HG03039 (cell line): ENCODE measurements around the gene CHD8.

Experiments used
- ATAC-seq: cut with Tn5 transposase; IDR thresholded peaks from one replicate; pipeline ENCODE4 v1.9.1; 2021; ENCODE audit warnings: mild to moderate bottlenecking, moderate library complexity; ENCODE audit not compliant: unreplicated experiment

The CHD8 gene

DNA sequence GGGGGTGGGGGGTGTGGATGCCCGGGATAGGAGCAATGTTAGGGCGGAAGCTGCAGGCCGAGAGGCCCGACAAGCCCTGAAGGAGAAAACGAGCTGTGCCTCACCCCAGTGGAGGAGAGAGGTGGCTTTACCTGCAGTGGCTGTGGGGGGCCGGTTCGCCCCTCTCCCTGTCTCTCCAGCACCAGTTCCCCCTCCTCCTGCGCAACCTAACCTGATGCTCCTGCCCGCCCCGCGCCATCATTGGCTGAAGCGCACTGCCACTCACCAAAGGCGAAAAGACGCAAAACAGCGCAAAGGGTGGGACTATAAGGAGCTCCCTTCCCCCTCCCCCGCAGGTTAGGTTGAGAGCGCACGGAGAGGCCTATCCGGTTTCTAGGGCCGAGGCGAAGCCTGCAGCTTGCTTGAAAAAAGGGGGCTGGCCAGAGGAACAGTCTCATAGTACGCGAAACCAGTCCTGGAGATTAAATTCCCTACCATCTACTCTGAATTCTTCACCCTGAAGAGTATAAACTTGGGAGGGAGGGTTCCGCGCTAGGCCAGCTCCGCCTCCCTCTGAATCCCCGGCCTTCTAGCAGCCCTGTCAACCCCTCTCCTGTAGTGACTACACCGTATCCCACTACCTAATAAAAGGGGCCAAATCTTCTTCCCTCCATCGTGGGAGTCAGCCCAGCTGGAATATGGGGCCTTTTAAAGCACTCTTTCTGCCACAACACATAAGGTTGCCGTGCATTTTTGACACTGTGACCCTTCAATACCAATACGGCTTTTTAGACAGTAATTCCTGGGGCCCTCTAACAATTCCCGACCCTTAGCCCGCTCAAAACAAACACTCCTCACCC, 18.6 kb downstream of the CHD8 start:
- peak; percentile 97 for ATAC-seq

GRCh38 chr14:21436567-21437062, 19.3 kb downstream of the CHD8 start:
- ATAC-seq = no peak

DNA sequence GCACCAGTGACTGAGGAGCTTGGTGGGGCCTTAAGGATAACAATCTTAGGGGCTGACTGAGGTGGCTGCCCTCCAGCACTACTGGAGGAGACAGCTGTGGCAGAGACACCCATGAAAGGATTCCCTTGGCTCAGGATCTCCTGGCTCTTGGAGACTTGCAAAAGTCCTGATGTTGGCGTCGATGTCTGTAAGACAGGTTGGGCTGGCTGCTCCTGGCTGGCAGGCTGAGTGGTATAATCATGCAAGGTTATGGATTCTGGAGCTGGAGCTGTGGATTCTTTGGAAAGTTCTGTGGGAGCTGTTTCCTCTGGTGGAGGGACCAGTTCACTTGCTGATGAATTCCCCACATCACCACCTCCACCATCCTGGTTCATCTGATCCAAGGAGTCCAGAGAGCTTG, 24.8 kb downstream of the CHD8 start:
- no peak for ATAC-seq

DNA sequence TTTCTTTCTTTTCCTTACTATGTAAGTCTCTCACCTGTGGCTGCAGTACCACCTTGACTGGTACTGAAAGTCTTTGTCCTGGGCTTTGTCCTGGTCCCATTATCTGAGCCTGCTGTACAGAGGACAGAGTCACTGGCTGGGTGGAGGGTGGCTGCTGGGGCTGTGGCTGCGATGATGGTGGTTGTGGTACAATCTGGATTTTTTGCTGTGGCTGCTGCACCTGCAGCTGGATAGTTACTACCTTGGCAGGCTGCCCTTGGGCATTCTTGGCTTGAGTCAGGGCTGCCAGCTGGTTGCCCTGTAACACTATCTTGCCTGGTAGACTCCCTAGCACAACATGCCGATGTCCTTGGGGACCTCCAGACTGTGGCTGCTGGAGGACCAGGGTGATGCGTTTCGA, 27.0 kb downstream of the CHD8 start:
- no peak for ATAC-seq

GRCh38 chr14:21426692-21427091, 29.2 kb downstream of the CHD8 start:
- no peak for ATAC-seq

- no peak for ATAC-seq
These were observed 36.4 kb downstream of the CHD8 start for GRCh38 chr14:21419528-21419927.

DNA sequence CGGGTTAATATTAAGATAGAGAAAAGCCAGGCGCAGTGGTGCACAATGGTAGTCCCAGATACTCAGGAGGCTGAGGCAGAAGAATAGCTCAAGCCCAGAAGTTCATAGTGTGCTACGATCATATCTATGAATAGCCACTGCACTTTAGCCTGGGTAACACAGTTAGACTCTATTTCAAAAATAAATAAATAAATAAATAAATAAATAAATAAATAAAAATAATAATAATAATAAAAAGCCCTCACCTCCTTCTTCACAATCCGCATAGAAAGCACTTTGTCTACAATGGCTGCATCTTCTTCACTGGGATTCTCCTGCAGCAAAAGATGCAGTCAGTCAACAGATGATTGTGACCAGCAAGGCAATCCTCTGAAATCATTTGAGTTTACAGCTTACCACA, 40.6 kb downstream of the CHD8 start:
- no peak for ATAC-seq

DNA sequence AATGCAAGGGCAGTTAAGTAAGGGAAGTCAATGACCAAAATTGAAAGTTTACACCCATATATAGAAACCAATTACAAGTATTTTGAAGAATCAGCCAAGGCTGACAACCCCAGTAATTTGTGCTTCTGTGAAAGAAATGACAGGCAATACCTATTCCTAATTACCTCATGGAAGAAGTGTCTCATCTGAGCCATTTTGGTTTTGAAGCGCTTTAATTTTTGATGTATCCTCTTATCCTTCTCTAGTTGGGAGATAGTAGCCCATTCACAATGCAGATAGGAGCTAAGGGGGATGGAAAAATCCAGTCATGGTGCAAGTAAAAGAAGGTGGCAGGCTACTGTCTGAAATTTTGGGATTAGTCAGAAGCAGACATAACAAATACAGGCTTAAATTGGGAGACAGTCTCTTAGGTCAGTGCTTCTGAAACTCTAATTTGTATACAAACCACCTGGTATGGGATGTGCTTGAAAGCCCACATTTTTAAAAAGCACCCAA, 41.7 kb downstream of the CHD8 start:
- ATAC-seq = no peak

DNA sequence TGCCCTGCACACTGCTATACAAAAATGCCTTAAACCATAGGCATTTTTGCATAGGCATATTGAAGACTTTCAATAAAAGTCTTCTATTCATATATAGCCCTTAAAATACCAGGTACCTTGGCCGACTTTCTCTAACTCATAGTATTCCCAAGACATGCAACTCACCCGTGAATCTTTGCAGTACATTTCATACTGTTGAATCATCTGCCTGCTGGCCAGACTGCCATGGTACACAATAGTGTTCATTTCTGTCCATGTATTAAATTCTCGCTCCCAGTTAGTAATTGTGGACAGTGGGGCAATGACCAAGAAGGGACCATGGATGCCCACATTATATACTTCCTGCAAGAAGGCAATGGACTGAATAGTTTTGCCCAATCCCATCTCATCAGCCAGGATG, 47.8 kb downstream of the CHD8 start:
- no peak for ATAC-seq

- ATAC-seq = no peak
These were observed 49.7 kb downstream of the CHD8 start for GRCh38 chr14:21406213-21406612.

DNA sequence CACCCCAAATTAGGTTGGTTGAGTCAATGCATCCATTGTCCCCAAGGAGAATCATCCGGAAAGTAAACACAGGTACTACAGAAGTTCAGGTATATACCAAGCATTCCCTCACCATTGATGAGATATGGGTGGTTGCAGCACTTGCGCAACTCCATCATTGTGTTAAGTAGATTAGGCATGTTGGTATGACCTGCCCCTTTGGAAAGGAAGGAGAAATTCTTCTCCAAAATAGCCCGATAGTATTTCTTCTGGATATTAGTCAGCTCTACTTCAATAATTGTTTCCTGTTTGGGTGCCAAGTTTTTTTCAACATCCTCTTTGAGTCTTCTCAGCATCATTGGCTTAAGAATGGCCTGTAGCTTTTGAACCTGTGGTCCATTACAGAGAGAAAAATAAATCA, 50.8 kb downstream of the CHD8 start:
- no peak for ATAC-seq

- ATAC-seq = no peak
These were observed 56.5 kb downstream of the CHD8 start for GRCh38 chr14:21399311-21399870.

DNA sequence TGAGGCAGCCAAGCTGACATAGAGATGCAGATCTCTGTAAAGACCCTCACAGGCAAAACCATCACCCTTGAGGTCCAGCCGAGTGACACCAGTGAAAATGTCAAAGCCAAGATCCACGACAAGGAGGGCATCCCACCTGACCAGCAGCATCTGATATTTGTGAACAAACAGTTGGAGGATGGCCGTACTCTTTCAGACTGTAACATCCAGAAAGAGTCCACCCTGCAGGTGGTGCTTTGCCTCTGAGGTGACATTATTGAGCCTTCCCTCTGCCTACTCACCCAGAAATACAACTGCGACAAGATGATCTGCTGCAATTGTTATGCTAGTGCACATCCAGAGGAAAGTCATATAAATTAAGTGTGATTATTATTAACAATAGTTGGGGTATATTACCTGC, 57.0 kb downstream of the CHD8 start:
- no peak for ATAC-seq

DNA sequence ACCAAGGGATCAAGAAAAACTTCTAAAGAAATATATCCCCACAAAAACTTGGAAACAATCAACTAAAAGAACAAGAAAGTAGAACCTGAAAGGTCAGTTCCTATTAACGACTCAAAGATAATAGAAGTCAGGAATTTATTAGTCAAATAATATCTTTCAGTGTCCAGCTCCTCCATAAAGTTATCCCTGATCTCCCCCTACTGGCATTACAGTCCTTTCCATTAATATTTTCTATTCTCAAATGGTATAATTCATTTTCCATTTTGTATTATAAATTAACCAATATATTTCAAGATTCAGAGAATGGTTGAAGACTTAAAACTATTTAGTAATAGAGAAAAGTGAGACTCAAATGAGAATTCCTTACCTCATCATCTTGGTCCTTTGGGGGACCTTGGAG, 60.5 kb downstream of the CHD8 start:
- no peak for ATAC-seq

DNA sequence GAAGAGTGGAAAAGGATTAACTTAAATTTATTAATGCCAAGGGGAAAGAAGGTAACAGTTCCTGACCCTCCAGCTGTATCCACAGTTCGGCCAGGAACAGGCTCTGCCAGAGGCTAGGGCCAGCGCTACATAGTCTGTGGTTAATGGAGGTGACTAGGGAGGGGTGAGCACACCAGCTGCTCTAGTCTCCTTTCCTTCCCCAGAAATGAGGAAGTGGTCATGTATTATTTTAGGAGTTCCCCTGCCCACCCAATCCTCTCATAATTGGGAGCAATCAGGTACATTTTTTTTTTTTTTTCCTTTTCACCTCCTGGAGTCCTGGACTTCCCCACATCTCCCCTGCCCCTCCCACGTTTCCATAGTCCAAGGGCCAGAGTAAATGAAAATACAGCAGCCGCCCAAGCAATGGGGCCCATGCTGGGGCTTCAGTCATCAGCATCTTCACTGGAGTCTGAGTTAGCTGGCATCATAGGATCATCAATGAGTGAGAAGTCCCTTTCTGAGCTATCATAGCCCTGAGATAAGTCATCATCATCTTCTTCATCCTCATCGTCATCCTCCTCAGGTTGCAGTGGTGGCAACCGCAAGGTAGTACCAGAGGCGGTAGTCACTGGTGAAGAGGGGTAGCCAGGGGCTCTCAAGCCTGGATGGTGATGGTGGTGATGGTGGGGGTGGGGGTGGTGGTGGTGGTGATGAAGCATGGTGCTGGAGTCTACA, 70.6 kb downstream of the CHD8 start:
- ATAC-seq = no peak

DNA sequence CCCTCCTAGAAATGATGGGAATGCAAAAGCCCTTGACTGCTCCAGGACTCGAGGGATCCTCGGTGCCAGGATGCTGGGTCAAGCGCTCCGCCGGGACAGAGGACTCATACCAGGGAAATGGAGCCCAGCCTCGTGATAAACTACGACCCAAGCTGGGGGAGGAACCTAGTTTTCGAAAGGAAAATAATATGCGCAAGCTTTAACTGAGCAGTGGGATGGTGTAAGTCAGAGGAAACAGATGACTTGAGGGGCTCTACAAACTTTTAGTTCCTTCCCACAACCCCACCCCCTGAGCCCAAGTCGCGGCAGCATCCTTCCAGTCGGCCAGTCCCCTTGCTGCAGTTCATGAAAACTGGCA, 71.5 kb downstream of the CHD8 start:
- peak; percentile 20 for ATAC-seq

GRCh38 chr14:21383848-21384493, 72.0 kb downstream of the CHD8 start, which contains the start of gene SUPT16H:
Gene SUPT16H (minus strand): TSS chr14:21384019. CDS start chr14:21383927, 92 bp downstream.
- ATAC-seq = peak; percentile 90

GRCh38 chr14:21382886-21383847, 72.8 kb downstream of the CHD8 start:
- ATAC-seq = no peak

GRCh38 chr14:21382095-21382494, 73.8 kb downstream of the CHD8 start:
- ATAC-seq = no peak

DNA sequence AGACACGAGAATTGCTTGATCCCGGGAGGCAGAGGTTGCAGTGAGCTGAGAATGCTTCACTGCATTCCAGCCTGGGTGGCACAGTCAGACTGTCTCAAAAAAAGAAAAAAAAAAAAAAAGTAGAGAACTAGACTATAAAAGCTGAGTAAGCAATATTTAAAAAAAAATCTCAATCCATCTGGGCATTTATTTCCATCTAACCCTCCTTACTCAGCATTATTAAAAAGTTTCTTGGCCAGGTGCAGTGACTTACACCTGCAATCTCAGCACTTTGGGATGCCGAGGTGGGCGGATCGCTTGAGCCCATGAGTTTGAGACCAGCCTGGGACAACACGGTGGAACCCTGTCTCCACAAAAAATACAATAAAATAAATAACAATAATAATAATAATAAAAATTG, 76.6 kb downstream of the CHD8 start:
- ATAC-seq = no peak
